Astrocyte of the cerebellum (primary cell): ENCODE data around the gene AEBP1.

Experiments used
- DNase-seq: peaks from one replicate; pipeline ENCODE4 v3.0.0-alpha.2; 2011; ENCODE audit warnings: low read depth
- H3K4me3 ChIP-seq: 2 replicates; pipeline ENCODE4 v1.5.1; 2011; ENCODE audit warnings: mild to moderate bottlenecking, low read depth, low read length, moderate library complexity
- CTCF ChIP-seq: IDR thresholded peaks from 2 replicates; pipeline ENCODE4 v1.5.1; 2012; ENCODE audit warnings: low read length, low read depth, moderate library complexity, mild to moderate bottlenecking; ENCODE audit errors: missing control alignments
- in situ Hi-C: cut with HindIII; loops from 2 replicates; pipeline ENCODE4 v1.10.0; 2017; ENCODE audit warnings: low sequenced_read_pairs

AEBP1 gene

GRCh38 chr7:44149571-44150465 lies 45.7 kb downstream of the AEBP1 start:
- no peak overlapping the region for H3K4me3 ChIP-seq
- in situ Hi-C loops = no loop called here
- DNase-seq = no peak
- TF ChIP-seq CTCF = no peak

GRCh38 chr7:44150466-44150832 lies 46.3 kb downstream of the AEBP1 start:
- no peak overlapping the region for H3K4me3 ChIP-seq
- DNase-seq = no peak
- no peak for TF ChIP-seq CTCF
- in situ Hi-C loops = no loop called here

- in situ Hi-C loops = no loop called here
- TF ChIP-seq CTCF = no peak
- no peak for DNase-seq
- no peak overlapping the region for H3K4me3 ChIP-seq
These were observed 47.1 kb downstream of the AEBP1 start for GRCh38 chr7:44150966-44151941.

GRCh38 chr7:44151956-44152355 lies 47.8 kb downstream of the AEBP1 start:
- TF ChIP-seq CTCF = no peak
- no peak overlapping the region for H3K4me3 ChIP-seq
- in situ Hi-C loops = no loop called here
- no peak for DNase-seq

- DNase-seq = no peak
- in situ Hi-C loops = no loop called here
- TF ChIP-seq CTCF = no peak
- H3K4me3 ChIP-seq = no peak overlapping the region
These were observed 49.1 kb downstream of the AEBP1 start for GRCh38 chr7:44152971-44153947.
